Stimulated activated CD8-positive, alpha-beta memory T cell treated with anti-CD3 and anti-CD28 coated beads, Interleukin-4, amount 100 ng/mL, for 4 hours (primary cell): ENCODE data around the gene APOBEC3C.
"Not testable (repeated sequence)": the region's sequence is repeated elsewhere in the genome, so short reads cannot be mapped to it uniquely, and the experiment has no call there.

Source experiments
- DNase-seq, 2 donors: peaks; one replicate each; pipeline ENCODE4 v3.0.0-alpha.2; 2020; ENCODE audit warnings: low read depth in 2 of 2, low spot score in 1 of 2

The APOBEC3C gene

GRCh38 chr22:39013942-39014722, at the start of gene APOBEC3C:
APOBEC3C (plus strand) TSS chr22:39014257; CDS start chr22:39014363, 106 bp downstream.
- DNase-seq: peak; percentile 40 to 76

- DNase-seq: no peak
Measured at GRCh38 chr22:38964306-38964705, 49.8 kb upstream of the APOBEC3C start.

GRCh38 chr22:38964989-38965388, 49.1 kb upstream of the APOBEC3C start:
- no peak for DNase-seq

GRCh38 chr22:38965614-38966379, 48.3 kb upstream of the APOBEC3C start:
- no peak for DNase-seq

GRCh38 chr22:38966380-38966702, 47.7 kb upstream of the APOBEC3C start:
- DNase-seq: no peak

- no peak for DNase-seq
Measured at GRCh38 chr22:38966942-38967341, 47.1 kb upstream of the APOBEC3C start.

GRCh38 chr22:38967451-38968450, 46.3 kb upstream of the APOBEC3C start:
- no peak for DNase-seq

GRCh38 chr22:38968801-38969200, 45.3 kb upstream of the APOBEC3C start:
- no peak for DNase-seq

- no peak for DNase-seq
Measured at GRCh38 chr22:38970551-38970950, 43.5 kb upstream of the APOBEC3C start.

- DNase-seq: no peak
Measured at GRCh38 chr22:38971202-38971601, 42.9 kb upstream of the APOBEC3C start.

GRCh38 chr22:38971791-38972190, 42.3 kb upstream of the APOBEC3C start:
- no peak for DNase-seq

- no peak for DNase-seq
Measured at GRCh38 chr22:38972558-38972957, 41.5 kb upstream of the APOBEC3C start.

- peak in 1 of 2 donors; percentile 16 for DNase-seq
Measured at GRCh38 chr22:38973289-38974169, 40.5 kb upstream of the APOBEC3C start.

GRCh38 chr22:38974170-38974825, 39.8 kb upstream of the APOBEC3C start:
- no peak for DNase-seq

- no peak for DNase-seq
Measured at GRCh38 chr22:38974826-38975175, 39.3 kb upstream of the APOBEC3C start.

- not testable (repeated sequence) for DNase-seq
Measured at GRCh38 chr22:38977289-38977688, 36.8 kb upstream of the APOBEC3C start.

- DNase-seq: not testable (repeated sequence)
Measured at GRCh38 chr22:38980587-38980986, 33.5 kb upstream of the APOBEC3C start.

- DNase-seq: no peak
Measured at GRCh38 chr22:38981005-38981991, 32.8 kb upstream of the APOBEC3C start.
